Mesenteric fat pad (tissue), 1 donor: ENCODE results near the gene PVALEF. TPM values are rescaled to one million over a fixed set of nuclear protein-coding genes. Genes with fewer than 3 reads are reported as not detected.
"Not testable (repeated sequence)": the region's sequence is repeated elsewhere in the genome, so short reads cannot be mapped to it uniquely, and the experiment has no call there.

Experiments
- DNase-seq: peaks from one replicate; pipeline ENCODE4 v3.0.0-alpha.2; 2020; ENCODE audit warnings: low spot score
- total RNA-seq: library from RNA; stranded (reverse); fragmentation: NEBNext Ultra II Directional; extraction: Animal tissue kit (Norgen Biotek cat#: 25700); gene quantifications from one replicate; pipeline ENCODE4 v1.2.1, GENCODE V29; 2021
- donor health status: DM: yes; HTN: yes; CAD: no.

The PVALEF gene
- total RNA-seq, 1 donor from 2014 or later = not detected

- DNase-seq = no peak
These were observed 22.1 kb upstream of the PVALEF start for GRCh38 chr17:81143200-81143527.

DNA sequence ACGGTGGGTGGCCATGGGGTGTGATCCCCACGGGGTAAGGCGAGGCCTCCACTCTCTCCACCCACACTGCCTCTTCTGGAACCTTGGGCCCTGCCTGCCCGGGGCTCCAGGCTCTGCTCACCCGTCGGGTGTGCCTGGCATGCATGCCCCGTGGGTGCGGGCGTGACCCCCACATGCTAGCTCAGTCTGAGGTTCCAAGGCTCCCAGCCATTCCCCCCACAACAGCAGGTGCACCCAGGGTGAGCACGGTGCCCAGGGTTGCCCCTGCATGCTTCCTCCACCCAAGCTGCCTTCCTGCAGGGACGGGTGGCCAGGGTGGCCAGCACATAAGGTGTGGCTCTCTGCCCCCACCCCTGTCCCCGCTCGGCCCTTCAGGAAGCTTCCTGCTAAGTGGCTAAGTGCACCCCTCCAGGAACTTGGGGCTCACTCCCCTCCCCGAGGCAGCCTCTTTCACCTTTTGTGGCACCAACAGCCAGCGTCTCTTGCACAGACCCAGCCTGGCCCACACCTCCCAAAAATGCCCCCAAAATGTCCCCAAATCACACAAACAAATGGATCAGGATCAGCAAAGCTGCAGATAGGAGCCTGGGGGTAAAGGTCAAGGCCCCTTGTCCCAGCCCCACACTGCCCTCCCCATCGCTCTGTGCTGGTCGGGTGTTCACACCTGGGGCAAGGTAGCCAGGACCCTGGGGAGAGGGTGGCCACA is 21.4 kb upstream of the PVALEF start:
- DNase-seq = no peak

DNA sequence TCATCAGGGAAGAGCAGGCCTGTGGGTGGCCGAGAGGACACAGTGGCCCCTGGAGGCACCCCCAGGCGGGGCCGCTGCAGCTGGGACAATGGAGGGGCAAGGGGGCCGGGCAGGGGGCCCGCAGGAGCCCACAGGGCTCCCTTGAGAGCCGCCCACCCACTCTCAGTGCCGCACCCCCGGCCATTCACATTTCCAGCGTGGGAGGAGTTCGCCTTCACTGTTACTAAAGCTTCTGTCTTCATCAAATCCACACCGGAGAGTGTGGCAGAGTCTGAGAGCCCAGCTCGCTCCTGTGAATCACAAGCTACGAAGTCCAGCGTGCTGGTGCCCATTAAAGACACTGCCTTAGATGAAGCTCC is 20.9 kb upstream of the PVALEF start:
- no peak for DNase-seq

- DNase-seq = not testable (repeated sequence)
These were observed 19.1 kb upstream of the PVALEF start for GRCh38 chr17:81146208-81146607.

DNA sequence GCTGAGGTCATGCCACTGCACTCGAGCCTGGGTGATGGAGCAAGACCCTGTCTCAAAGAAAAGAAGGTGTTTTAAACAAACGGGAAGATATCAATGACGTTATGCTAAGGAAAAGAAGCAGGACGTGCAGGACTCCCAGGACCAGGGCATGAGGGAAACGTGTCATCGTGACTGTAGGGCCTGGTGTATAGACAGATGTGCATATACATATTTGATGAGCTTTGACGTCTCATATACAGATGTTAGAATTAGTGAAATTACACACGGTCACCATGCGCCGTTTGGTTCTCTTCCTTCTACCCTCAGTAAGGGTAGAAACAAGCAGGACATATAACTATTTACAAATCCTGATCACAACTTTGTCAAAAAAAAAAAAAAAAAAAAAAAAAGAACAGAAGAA is 17.6 kb upstream of the PVALEF start:
- DNase-seq = no peak

- no peak for DNase-seq
These were observed 16.7 kb upstream of the PVALEF start for GRCh38 chr17:81148571-81148970.

- no peak for DNase-seq
These were observed 16.2 kb upstream of the PVALEF start for GRCh38 chr17:81148986-81149533.

DNA sequence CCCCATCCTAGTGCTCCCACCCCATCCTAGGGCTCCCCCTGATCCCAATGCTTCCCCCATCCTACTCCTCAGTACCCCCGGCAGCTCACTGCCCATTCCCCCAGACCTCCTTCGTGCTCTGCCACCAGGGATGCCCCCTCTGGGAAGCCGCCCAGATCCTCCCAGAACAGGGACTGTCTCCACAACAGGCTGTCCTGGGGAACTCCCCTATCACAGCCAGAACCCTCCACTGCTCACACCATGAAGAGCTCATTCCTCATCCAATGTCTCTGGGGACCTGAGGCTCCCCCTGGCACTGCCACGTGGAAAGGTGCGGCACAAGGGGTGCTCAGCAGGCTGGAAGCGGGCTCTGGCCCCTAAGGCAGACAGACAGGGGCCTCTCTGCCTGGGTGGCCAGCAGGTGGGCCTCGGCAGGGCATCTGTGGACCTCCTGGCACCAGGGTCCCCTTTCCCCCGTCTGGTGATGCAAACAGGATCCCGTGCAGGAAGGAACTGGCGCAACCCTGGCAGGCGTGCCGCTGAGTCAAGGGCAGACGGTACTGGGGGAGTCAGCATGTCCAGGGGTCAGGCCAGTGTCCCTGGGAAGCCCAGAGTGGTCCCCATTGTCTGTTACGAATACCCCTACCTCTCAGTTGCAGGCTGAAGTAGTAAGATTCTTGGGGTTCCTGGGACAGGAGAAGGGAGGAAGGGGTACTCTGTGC is 14.8 kb upstream of the PVALEF start:
- DNase-seq = no peak

DNA sequence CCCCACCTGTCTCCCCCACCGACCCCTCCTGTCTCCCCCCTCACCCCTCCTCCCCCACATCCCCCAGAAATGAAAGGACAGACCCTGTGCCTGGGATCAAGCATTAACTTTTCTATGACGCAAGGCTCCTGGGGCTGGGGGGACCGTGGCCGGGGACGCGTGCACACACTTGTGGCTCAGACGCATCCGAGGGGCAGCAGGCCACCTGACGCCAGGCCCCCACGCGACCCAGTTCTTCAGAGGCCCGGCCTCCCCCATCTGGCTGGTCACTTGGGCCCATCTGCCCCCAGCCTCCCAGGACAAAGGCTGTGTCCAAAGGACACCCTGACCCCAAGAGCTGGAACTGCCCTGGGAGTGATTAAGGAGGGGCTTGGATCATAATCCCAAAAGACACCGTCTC is 14.0 kb upstream of the PVALEF start:
- DNase-seq = no peak

- DNase-seq = no peak
These were observed 12.9 kb upstream of the PVALEF start for GRCh38 chr17:81152288-81152828.

GRCh38 chr17:81153340-81153803 is 11.9 kb upstream of the PVALEF start:
- no peak for DNase-seq

GRCh38 chr17:81154016-81154415 is 11.3 kb upstream of the PVALEF start:
- DNase-seq = not testable (repeated sequence)

GRCh38 chr17:81154961-81155360 is 10.3 kb upstream of the PVALEF start:
- no peak for DNase-seq

GRCh38 chr17:81156866-81157805 is 8.2 kb upstream of the PVALEF start:
- DNase-seq = no peak

- no peak for DNase-seq
These were observed 7.2 kb upstream of the PVALEF start for GRCh38 chr17:81157848-81158687.

- no peak for DNase-seq
These were observed 6.4 kb upstream of the PVALEF start for GRCh38 chr17:81158688-81159590.

DNA sequence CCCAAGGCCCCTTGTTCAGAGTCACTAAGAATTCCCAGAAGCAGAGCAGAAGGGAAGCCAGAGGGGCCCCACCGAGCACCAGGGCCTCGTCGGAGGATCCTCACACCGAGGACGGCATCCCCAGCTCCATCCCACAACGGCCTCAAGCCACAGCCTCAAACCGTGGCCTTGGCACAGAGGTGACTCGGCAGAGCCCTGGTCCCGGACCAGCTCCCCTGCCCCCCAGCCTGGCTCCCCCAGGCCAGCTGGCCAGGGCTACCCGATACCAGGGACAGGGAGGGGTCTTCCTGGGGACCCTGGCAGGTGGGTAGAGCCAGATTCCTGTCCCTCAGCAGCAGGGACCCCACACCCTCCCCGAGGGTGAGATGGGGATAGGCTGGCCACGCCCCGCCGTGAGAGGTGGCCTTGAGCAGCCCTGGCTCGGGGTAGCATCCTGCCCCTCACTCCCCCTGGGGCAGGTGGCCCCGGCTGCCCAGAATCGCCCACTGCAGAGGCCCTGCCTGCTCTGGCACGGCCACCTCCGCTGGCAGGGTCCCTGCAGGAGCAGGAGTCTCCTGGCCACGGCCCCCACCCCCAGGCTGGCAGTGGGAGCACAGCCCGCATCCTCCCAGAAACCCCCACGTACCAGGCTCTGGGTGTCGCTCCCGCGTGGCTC is 5.6 kb upstream of the PVALEF start:
- DNase-seq = no peak

DNA sequence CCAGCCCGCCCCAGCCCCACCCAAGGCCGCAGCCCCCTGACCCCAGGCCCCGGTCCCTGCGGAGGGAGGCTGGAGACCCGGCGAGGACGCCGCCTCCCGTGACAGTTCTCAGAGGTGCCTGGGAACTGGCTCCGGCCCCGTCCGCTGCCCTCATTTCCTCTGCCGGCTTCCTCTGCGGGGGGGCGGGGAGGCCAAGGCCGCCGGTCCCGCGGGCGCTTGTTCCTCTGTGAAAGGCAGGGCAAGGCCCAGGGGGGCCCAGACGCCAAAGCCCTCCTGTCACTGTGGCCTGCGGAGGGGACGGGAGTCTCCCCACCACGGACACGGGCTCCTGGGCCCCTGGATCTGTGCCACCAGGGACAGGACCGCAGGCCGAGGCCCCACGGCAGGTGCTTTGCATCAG is 5.0 kb upstream of the PVALEF start:
- no peak for DNase-seq
